Measurements from ENCODE around the gene TNKS1BP1. TPM values are rescaled to one million over a fixed set of nuclear protein-coding genes. Genes with fewer than 3 reads are reported as not detected.

The TNKS1BP1 gene
- total and polyA plus RNA-seq, 2 experiments from 2014 or later, result 64.2 to 72.2 TPM

DNA sequence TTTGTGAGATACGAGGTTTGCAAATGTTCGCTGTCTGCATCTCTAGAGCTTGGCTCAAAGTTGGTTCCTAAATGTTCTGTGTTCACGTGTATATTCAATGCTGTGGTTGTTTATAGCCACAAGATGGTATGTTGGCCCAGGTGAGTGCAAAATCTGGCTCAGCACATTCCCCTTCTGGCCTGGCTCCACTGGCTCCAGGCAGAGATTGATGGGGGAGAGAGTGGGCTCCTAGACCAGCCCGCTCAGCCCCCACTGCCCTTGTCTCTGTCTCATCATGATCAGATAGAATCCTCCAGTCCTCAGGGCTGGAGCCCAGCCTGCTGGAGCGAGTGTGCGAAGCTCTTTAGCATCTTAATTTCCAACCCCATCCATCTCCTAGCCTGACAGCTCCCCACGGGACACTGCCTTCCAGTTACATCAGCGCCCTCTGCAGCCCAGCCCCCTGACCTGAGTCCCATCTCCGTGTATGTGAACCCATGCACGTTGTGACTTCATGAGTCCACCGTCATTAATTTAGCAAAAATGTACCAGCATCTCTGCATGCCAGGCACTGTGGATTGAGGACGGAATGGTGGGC lies 15.4 kb upstream of the TNKS1BP1 start:
- Mint-ChIP-seq H3K27ac (no peak overlapping the region), H3K4me3 (no peak overlapping the region)

DNA sequence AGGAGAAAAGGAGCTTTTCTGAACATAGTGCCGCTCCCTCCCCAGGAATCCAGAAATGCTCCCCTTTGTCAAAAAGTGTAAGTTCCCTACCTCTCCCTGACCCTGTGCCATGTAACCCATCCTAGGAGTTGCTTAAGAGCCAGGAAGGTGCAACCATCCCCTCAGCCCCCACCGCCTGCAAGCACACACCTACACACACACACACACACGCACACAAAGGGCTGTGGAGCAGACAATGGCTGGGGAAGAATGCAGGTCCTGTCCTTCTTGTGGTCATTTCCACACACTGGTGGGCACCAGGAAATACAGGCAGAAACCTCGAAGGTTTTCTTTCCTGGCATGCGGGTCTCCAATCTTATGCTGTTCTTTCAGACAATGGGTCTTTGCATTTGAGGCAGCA lies 14.6 kb upstream of the TNKS1BP1 start:
- H3K4me3 Mint-ChIP-seq, result no peak overlapping the region; the same call in 2 of the 3 replicates
- no peak overlapping the region for H3K27ac ChIP-seq (ENCODE audit: low read depth)

More for the DNA sequence above, 15.4 kb upstream of the TNKS1BP1 start:
- ATAC-seq, result peak; percentile 49
- Mint-ChIP-seq H3K9me3 (no peaks in the 10 kb centered on the region), H3K27me3 (ENCODE audit: insufficient read depth, low read depth, poor library complexity) (peaks cover 12% of the 10 kb centered on the region), H3K4me1 (peaks cover 55% of the 10 kb centered on the region), H3K36me3 (ENCODE audit: low read depth) (no peaks in the 10 kb centered on the region; the same call in 2 of the 3 replicates)
- H3K36me3 ChIP-seq (ENCODE audit: insufficient read depth), result no peaks in the 10 kb centered on the region
- H2AFZ ChIP-seq, result peak overlapping the region; percentile 92
- TF ChIP-seq, protein P1, sequence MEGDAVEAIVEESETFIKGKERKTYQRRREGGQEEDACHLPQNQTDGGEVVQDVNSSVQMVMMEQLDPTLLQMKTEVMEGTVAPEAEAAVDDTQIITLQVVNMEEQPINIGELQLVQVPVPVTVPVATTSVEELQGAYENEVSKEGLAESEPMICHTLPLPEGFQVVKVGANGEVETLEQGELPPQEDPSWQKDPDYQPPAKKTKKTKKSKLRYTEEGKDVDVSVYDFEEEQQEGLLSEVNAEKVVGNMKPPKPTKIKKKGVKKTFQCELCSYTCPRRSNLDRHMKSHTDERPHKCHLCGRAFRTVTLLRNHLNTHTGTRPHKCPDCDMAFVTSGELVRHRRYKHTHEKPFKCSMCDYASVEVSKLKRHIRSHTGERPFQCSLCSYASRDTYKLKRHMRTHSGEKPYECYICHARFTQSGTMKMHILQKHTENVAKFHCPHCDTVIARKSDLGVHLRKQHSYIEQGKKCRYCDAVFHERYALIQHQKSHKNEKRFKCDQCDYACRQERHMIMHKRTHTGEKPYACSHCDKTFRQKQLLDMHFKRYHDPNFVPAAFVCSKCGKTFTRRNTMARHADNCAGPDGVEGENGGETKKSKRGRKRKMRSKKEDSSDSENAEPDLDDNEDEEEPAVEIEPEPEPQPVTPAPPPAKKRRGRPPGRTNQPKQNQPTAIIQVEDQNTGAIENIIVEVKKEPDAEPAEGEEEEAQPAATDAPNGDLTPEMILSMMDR (conservative IDR thresholded peaks at IDR 0.05; ENCODE audit: low read depth in 2 of 2), result peak; percentile 58 to 73
- TF ChIP-seq EZH2 (IDR thresholded peaks at IDR 0.05; ENCODE audit: low read depth, unreplicated experiment), result no peak
- peaks cover 6% of the 10 kb centered on the region for H3K79me2 ChIP-seq (replicated peaks; ENCODE audit: insufficient read depth)
- peak overlapping the region; percentile 42; the same call in 1 of the 2 replicates for H3K4me3 ChIP-seq
- H3K4me2 ChIP-seq, result peak overlapping the region; percentile 69
- no peaks in the 10 kb centered on the region for H3K9me2 ChIP-seq (ENCODE audit: insufficient read depth)
- peak; percentile 64 for DNase-seq (ENCODE audit: low spot score)
- H3K27me3 ChIP-seq (ENCODE audit: insufficient read depth), result peaks cover 6% of the 10 kb centered on the region; the same call in 1 of the 2 replicates
- H4K20me1 ChIP-seq (replicated peaks; ENCODE audit: insufficient read depth), result no peaks in the 10 kb centered on the region
- H3K27ac ChIP-seq (ENCODE audit: low read depth), result no peak overlapping the region
- H3K4me1 ChIP-seq (ENCODE audit: insufficient read depth), result peaks cover 47% of the 10 kb centered on the region
- 0 out of 2 replicates have a peak, but pooled peaks cover under 1% of the 10 kb centered on the region for H3F3A ChIP-seq (replicated peaks; ENCODE audit: low read depth)

More for the DNA sequence above, 14.6 kb upstream of the TNKS1BP1 start:
- Histone ChIP-seq H3K4me1 (ENCODE audit: insufficient read depth) (peaks cover 52% of the 10 kb centered on the region), H2AFZ (peak overlapping the region; percentile 92), H3F3A (replicated peaks; ENCODE audit: low read depth) (no peaks in the 10 kb centered on the region), H4K20me1 (replicated peaks; ENCODE audit: insufficient read depth) (peaks cover 8% of the 10 kb centered on the region; the same call in 1 of the 2 replicates), H3K36me3 (ENCODE audit: insufficient read depth) (no peaks in the 10 kb centered on the region), H3K79me2 (replicated peaks; ENCODE audit: insufficient read depth) (peaks cover 14% of the 10 kb centered on the region), H3K27me3 (ENCODE audit: insufficient read depth) (peaks cover 4% of the 10 kb centered on the region; the same call in 1 of the 2 replicates), H3K4me3 (no peak overlapping the region), H3K4me2 (no peak overlapping the region), H3K9me2 (ENCODE audit: insufficient read depth) (no peaks in the 10 kb centered on the region)
- Mint-ChIP-seq H3K36me3 (ENCODE audit: low read depth) (peaks cover 8% of the 10 kb centered on the region), H3K27ac (no peak overlapping the region), H3K4me1 (peaks cover 61% of the 10 kb centered on the region), H3K27me3 (ENCODE audit: insufficient read depth, low read depth, poor library complexity) (peaks cover 12% of the 10 kb centered on the region), H3K9me3 (no peaks in the 10 kb centered on the region)
- DNase-seq (ENCODE audit: low spot score) (no peak), ATAC-seq (no peak)
- TF ChIP-seq, protein P2, sequence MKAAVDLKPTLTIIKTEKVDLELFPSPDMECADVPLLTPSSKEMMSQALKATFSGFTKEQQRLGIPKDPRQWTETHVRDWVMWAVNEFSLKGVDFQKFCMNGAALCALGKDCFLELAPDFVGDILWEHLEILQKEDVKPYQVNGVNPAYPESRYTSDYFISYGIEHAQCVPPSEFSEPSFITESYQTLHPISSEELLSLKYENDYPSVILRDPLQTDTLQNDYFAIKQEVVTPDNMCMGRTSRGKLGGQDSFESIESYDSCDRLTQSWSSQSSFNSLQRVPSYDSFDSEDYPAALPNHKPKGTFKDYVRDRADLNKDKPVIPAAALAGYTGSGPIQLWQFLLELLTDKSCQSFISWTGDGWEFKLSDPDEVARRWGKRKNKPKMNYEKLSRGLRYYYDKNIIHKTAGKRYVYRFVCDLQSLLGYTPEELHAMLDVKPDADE (IDR thresholded peaks at IDR 0.05), result no peak
- TF ChIP-seq ZNF114 (CRISPR knock-in tag; IDR thresholded peaks at IDR 0.05) (no peak), ZNF331 (CRISPR knock-in tag; IDR thresholded peaks at IDR 0.05; ENCODE audit: low read depth) (no peak), EZH2 (IDR thresholded peaks at IDR 0.05; ENCODE audit: low read depth, unreplicated experiment) (no peak), POLR2AphosphoS5 (IDR thresholded peaks at IDR 0.05; ENCODE audit: low read depth) (no peak), JUNB (IDR thresholded peaks at IDR 0.05; ENCODE audit: unreplicated experiment) (no peak)

Data from GM23338 (cell line).